HG03064 (cell line): Measurements from ENCODE around the gene ACADM.
"Not testable (repeated sequence)": the region's sequence is repeated elsewhere in the genome, so short reads cannot be mapped to it uniquely, and the experiment has no call there.

Experiments used
- ATAC-seq: cut with Tn5 transposase; IDR thresholded peaks from one replicate; pipeline ENCODE4 v1.9.1; 2021; ENCODE audit warnings: low read depth; ENCODE audit not compliant: unreplicated experiment

ACADM gene

DNA sequence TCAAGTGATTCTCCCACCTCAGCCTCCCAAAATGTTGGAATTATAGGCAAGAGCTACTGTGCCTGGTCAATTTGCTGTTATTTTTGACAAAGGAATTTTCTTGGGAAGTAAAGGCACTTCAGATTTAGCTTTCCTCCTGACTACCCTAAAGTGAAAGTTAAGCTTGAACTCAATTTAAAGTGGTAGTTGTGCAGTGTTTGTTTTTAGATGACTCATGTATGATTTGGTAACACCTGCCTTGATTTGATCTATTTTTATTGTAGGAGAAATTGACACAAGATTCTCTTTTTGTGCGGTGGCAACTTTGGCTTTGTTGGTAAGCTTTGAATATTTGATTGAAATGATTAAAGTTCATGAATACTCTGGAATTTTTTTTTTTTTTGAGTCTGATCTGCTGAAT, 66.5 kb downstream of the ACADM start:
- no peak for ATAC-seq

DNA sequence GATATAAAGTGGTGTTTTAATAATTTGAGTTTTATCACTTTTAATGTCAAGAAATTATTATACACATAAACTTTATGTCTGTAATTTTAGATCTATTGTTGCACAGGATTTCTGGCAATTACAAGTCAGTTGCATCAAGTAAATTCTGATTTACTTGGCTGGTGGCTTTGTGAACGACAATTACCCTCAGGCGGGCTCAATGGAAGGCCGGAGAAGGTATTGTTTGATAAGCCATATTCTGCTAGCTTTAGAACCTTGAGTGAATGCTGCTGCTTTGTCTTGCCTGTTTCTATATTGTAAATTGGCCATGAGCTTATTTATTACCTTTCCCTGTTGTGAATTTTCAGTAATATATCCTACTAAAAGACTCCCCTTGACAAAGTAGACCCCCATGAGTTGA, 67.6 kb downstream of the ACADM start:
- ATAC-seq, result no peak

DNA sequence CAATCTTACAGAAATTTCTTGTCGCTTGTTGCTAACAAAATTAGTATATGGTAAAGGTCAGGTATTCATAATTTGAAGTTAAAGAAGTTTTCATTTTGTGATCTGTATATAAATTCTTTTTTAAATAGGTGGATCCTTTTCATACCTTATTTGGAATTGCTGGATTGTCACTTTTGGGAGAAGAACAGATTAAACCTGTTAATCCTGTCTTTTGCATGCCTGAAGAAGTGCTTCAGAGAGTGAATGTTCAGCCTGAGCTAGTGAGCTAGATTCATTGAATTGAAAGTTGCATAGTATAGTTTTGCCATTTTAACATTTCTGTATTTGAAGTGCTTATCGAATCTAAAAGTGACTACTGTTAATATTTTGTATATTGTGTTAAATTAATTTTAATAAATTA, 69.9 kb downstream of the ACADM start:
- ATAC-seq, result no peak

DNA sequence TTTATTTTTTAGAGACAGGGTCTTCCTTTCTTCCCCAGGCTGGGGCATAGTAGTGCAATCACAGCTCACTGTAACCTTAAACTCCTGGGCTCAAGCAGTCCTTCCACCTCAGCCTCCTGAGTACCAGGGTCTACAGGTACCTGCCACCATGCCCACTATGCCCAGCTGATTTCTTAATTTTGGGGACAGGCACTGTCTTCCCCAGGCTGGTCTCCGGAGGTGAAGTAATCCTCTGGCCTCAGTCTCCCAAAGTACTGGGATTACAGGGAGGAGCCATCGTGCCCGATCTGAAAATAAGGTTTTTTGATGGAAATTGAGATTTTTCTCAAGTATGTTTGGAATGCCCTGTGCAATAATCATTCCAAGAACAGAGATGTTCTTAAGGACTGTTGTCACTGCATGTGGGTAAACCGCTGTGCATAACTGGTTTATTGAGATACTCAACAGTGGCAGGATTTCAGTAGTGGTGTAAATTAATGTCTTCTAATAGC, 71.2 kb downstream of the ACADM start:
- ATAC-seq, result no peak

DNA sequence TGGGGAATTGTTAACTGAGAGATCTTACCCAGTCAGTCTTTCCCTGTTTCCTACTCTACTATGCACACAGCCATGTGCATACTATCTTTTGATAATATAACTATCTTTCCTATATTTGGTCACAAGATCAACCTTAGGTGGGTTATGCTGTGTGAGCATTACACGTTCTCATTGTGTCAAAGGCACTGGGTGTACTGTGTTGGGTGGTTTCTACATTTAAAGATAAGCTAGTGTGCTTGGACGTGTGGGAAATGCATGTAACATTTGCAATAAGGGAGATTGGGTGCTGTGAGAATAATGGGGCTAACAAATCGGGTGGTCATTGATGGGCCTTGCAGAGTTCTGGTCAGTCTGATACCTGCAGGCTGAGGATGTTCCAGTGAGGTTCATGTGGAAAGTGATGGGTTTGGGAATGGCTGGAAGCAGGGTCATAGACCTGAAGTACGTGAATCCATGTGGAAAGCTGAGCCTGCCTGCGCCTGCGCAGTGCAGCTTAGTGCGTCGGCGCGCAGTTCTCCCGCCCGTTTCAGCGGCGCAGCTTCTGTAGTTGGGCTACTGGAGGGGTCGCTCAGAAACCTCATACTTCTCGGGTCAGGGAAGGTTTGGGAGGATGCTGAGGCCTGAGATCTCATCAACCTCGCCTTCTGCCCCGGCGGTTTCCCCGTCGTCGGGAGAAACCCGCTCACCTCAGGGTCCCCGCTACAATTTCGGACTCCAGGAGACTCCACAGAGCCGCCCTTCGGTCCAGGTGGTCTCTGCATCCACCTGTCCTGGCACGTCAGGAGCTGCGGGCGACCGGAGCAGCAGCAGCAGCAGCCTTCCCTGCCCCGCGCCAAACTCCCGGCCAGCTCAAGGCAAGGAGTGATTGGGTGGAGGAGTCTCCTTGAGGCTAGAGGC, 72.1 kb downstream of the ACADM start, which contains the start of gene MSH4:
Gene MSH4, plus strand, starts transcription at position 507 of the 897 bp plus-strand sequence. Its CDS starts 104 bp downstream, at position 611.
- no peak for ATAC-seq

DNA sequence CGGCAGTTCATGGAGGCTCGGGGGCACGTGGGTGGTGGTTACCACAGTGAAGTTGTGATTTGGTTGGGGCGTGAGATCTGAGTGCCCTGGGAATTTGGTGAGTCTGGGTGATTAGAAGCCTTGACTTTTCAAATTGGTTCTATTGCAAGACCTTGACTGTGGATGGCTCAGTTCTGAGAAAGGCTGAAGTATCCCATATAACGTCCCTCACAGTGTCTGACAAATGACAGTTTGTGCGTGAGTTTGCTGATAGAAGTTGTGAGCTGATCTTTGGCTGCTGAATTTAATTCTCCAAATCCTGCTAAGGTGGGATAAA, 72.7 kb downstream of the ACADM start:
- ATAC-seq, result no peak

DNA sequence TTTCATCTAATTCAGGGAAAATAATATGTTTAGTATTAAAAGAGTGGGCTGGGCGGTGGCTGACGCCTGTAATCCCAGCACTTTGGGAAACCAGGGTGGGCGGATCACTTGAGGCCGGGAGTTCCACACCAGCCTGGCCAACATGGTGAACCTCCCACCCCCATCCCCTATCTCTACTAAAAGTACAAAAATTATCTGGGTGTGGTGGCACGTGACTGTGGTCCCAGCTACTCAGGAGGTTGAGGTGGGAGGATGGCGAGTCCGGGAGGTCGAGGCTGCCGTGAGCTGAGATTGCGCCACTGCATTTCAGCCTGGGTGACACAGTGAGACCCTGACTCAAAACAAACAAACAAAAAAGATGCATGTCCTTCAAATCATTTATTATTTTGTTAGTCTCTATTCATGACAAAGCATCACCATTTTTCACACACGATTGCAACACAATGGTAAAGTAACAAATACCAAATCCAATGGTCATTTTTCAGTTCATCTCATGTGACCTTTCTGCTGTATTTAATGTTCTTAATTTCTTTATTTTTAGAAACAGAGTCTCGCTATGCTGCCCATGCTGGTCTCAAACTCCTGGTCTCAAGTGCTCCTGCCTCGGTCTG, 73.2 kb downstream of the ACADM start:
- no peak for ATAC-seq

DNA sequence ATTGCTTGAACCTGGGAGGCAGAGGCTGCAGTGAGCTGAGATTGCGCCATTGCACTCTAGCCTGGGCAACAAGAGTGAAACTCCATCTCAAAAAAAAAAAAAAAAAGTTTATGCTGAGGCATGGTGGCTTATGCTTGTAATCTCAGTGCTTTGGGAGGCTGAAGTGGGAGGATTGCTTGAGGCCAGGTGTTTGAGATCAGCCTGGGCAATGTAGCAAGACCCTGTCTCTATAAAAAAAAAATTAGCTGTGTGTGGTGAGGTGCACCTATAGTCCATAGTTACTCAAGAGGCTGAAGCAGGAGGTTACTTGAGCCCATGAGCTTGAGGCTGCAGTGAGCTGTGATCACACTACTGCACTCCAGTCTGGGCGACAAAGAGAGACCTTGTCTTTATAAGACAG, 77.0 kb downstream of the ACADM start:
- ATAC-seq, result not testable (repeated sequence)

DNA sequence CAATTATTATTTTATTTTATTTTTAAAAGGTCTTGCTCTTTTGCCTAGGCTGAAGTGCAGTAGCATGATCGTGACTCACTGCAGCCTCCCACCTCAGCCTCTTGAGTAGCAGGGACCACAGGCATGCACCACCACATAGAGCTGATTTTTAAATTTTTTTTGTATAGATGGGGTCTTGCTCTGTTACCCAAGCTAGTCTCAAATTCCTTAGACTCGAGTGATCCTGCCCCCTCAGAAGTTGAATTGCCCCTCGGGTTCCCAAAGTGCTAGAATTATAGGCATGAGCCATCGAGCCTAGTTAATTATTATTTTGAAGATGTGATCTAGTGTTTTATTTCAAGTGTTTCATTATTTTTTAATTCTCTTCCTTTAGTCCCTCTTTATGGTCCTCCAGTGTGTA, 84.4 kb downstream of the ACADM start:
- no peak for ATAC-seq

DNA sequence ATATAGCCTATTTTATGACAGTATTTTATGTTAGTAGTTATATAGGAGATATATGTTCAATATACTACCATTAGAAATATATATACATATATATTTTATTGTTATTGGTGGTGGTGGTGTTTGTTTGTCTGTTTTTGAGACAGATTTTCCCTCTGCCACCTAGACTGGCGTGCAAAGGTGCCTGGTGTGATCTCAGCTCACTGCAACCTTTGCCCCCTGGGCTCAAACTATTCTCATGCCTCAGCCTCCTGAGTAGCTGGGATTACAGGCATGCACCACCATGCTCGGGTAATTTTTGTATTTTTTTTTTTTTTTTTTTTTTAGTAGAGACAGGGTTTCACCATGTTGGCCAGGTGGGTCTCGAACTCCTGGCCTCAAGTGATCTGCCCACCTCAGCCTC, 85.6 kb downstream of the ACADM start:
- not testable (repeated sequence) for ATAC-seq

DNA sequence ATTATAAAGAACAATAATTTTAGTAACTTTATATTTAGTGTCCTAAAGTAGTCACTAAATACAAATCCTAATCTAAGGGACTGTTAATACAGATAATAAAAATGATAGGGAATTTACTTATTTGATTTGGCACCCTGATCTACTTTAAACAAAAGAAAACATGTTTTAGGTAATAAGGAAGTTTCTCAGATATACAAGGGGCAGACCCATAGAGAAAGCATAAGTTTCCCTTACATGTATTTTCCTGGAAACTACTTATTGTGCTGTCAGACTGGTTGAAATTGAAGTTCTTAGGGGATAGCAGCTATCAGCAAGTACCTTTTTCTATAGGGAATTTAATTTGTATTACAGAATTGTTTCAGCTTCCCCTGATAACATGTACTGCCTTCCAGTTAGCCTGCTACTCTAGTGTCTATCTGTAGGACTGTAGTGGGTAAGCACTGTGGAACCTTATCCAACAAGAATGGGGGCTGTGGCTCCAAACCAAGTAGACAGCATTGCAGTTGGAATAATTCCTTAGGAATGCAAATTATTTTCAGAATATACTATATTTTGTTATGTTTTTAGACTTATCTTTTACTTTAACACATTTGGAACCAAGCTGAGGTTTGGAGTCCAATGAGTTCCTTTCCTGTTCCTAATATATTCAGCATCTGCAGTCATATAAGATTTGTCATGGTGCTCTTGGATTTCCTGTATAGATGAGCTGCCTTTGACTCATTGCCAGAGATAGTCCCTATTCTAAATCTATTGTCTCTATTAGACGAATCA, 86.9 kb downstream of the ACADM start:
- ATAC-seq, result no peak

DNA sequence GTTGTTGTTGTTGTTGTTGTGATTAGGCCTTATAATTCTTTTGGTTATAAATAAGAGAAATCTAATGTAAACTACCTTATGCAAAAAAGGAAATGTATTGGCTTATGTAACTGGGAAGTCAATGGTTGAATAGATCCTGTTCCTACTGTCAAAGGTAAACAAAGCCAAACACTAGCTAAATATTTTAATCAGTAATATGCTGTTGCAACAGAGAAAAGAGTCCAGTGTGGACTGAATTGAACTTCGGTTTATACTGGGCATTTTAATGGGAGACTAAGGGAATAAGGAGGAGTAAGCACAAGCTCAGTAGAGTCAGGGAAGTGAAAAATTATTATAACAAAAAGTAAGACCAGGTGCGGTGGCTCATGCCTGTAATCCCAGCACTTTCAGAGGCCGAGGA, 87.6 kb downstream of the ACADM start:
- ATAC-seq, result no peak
